Ureter (tissue), 1 donor: Measurements from ENCODE around the gene EFCC1. TPM values are rescaled to one million over a fixed set of nuclear protein-coding genes. Genes with fewer than 3 reads are reported as not detected.
A peak's percentile ranks its signal among the peaks of the same experiment; 100 is the strongest.

Source experiments
- DNase-seq: peaks from one replicate; pipeline ENCODE4 v3.0.0-alpha.2; 2020; ENCODE audit warnings: low spot score
- total RNA-seq: library from RNA; stranded (reverse); gene quantifications from one replicate; pipeline ENCODE4 v1.2.4, GENCODE V29; 2023
- donor health status: DM: yes; HTN: yes; CAD: no.

Gene EFCC1
- total RNA-seq, 1 donor from 2014 or later, result 2.1 TPM

GRCh38 chr3:129014793-129015345, 13.8 kb downstream of the EFCC1 start:
- DNase-seq, result no peak

DNA sequence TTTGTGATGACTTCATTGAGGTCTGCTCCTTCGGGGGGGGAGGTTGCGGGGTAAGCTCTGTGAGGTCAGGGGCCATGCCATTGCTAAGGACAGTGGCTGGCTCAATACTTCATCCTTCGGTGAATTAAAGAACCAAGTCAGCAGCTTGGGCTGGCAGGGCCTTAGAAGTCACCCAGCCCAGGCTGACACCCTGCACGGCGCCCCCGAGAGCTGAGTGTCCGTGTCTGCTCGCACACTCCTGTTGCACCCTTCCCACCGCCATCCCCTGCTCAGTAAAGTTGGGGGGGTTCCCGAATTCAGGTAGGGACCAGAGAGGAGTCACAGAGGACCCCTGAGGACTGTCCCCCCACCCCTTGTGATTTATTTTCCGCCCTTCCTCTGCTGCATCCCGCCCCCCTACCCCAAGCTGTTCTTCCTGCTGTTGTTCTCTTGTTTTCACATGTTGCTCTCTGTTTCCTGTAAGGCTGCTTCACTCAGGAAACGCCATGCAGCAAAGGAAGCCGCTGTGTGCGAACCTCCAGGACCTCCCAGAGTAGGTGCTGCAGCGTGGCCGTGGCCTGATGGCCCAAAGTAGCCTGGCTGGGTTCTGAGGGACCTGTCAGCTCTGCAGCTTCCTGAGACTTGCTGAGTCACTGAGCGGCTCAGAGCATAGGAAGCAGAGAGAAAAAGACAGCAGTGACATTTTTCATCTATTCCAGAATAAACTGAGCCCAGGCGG, 14.4 kb downstream of the EFCC1 start:
- no peak for DNase-seq

DNA sequence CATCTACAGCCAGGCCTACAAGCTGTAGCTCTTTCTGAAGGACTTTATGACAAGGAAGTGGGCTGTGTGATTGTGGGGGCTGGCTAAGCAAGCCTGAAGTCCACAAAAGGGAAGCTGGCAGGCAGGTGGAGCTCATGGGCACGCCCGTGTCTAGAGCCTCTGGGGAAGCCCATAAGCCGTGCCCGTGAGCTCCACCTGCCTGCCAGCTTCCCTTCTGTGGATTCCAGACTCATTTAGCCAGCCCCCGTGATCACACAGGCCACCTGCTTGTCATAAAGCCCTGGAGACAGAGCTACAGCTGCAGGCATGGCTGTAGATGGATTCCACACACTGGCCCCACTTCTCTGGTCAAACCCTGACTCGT, 15.2 kb downstream of the EFCC1 start:
- no peak for DNase-seq

- DNase-seq, result no peak
These were observed 15.8 kb downstream of the EFCC1 start for GRCh38 chr3:129016720-129017483.

GRCh38 chr3:129017484-129017899, 16.4 kb downstream of the EFCC1 start:
- DNase-seq, result no peak

DNA sequence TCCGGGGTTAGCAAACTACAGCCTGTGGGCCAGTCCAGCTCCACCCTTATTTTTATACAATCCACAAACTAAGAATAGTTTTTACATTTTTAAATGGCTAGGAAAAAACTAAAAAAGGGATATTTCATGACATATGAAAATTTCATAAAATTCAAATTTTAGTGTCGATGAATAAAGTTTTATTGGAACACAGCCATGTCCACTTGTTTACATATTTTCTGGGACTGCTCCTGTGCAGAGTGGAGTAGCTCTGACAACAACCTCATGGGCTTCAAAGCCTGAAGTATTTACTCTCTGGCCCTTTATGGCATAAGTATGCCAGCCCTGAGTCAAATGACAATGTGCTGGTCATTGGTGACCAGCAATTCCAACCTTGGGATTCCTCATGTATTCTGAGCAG, 17.2 kb downstream of the EFCC1 start:
- DNase-seq, result no peak

DNA sequence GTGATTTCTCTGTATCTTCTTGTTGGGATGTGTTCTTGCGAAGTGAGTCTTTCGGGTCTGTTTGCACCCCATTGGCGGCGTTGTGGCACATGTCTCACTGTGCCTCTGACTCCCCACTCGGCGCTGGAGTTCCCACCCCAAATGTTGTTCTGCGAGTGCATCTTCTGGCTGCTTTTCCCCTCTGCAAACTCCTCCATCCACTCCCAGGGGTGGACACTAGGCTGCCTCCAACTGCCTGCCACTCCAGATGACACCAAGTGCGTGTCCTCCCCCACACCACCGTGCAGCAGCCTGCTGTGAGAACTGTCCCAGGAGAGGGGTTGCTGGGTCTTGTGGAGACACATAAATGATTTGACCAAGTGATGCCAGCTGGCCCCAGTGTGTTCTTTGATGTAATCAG, 17.6 kb downstream of the EFCC1 start:
- no peak for DNase-seq

GRCh38 chr3:129019266-129019665, 18.2 kb downstream of the EFCC1 start:
- no peak for DNase-seq

DNA sequence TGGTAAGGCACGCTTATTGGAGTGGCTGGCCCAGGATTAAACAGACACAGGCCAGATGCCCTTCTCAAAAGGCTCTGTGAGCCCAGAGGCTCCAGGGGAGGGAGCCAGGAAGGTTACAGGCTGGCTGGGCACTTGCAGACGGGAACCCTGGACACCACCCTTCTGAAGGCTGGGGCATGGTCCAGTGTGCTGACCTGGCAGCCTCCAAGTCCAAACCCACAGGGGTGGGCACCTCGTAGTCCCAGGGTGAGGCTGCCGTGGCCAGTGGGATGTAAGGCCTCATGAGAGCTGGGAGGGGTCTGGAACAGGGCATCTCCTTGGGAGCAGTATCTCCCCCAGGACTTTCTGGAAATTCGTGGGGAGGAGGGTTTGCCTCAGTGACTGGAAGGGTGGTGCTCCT, 19.6 kb downstream of the EFCC1 start:
- DNase-seq, result no peak

GRCh38 chr3:129021140-129021551, 20.0 kb downstream of the EFCC1 start:
- no peak for DNase-seq

DNA sequence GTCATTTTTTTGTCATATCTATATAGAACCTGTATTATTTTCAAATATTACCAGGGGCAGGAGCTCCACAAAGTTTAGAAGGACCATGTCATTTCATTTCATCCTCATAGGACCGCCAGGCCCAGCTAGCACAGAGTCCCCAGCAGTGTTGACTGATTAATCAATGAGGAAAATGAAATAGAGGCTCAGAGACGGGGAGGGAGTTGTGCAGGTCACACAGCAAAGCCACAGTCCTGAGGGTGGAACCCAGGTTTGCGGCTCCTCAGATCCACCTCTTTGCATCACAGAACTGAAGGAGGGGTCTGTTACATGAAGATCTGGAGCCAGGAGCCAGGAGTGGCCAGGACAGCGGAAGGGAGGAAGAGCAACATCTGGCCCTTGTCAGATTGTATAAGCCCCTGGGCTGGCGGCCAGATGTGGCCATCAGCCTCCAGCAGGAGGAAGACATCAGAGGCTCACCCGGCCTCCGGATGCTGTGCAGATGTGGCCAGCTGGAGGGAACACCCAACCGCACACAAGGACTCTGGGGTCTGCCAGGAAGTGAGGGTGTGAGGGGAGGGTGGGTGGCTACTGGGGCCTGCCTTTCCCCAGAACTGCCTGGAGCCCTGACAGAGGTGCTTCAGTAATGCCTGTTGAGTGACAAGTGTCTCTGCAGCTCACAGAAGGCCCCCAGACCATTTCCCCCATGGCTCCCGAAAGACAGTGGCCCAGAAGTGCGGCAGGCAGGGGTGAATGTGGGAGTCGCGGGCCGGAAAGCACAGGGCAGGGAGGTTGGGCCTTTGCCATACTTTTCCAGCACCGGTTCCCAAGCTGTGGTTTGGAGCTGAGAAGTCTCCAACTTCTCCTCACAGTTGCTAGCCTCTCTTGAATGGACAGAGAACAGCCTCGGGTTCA, 21.3 kb downstream of the EFCC1 start:
- no peak for DNase-seq

GRCh38 chr3:129023008-129023358, 21.9 kb downstream of the EFCC1 start:
- no peak for DNase-seq

DNA sequence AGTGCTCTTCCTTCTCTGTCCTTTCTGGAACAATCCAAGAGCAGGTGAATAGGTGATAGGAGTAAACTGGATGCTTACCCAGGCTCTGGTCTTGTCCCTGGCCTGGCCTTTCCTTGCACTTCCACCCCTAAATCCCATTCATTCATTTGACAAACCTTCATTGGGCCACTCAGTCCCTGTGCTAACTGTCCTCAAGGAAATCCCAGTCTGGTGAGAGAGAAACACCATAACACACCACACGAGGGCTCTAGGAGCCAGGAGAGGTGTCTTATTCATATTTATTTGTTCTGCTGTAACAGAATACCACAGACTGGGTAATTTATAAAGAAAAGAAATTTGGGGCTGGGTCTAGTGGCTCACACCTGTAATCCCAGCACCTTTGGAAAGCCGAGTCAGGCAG, 22.8 kb downstream of the EFCC1 start:
- DNase-seq, result no peak

GRCh38 chr3:129025108-129025507, 24.0 kb downstream of the EFCC1 start:
- no peak for DNase-seq

- no peak for DNase-seq
These were observed 24.8 kb downstream of the EFCC1 start for GRCh38 chr3:129025691-129026435.

- peak; percentile 91 for DNase-seq
These were observed 25.8 kb downstream of the EFCC1 start for GRCh38 chr3:129026728-129027543.

DNA sequence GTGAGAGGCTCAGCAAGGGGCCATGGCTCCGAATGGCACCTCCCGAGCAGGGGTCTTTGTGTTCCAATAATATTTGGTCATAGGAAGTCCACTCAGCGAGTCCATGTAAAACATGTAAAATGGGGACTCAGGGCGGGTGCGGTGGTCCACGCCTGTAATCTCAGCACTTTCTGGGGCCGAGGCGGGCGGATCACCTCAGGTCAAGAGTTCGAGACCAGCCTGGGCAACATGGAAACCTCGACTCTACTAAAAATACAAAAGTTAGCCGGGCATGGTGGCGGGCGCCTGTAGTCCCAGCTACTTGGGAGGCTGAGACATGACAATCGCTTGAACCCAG, 26.4 kb downstream of the EFCC1 start:
- DNase-seq, result no peak

DNA sequence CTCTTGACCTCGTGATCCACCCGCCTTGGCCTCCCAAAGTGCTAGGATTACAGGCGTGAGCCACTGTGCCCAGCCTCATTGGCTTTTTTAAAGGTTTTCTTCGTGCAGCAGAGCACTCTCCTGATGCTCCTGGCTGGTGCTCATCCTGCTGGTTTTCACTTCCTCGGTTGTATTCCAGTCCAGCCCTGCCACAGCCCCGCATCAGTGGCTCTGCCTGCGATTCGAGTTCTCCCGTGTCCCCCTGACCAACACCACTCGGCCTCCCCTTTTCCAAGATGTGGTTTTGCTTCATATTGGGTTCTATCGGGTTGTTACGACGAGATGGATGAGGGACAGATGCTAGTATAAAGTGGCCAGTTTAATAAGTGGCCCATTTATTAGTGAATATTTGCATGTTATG, 27.8 kb downstream of the EFCC1 start:
- DNase-seq, result no peak

DNA sequence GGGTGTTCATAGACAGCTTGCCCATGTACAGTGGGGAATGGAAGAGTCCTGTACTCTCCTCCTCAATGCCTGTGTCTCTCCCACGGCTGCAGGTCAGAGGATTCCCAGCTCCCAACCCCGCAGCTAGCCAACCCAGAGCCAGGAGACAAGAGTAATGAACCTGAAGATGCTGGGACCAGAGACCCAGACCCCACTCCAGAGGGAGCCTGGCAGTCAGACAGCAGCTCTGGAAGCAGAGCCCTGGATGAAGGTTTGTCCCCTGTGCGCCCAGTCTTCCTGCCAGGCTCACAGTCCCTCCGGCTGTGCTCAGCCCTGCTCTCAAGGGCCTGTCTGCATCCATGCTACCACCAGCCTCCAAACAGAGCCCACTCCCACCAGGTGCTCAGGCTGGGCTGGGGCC, 29.5 kb downstream of the EFCC1 start:
- DNase-seq, result no peak

- no peak for DNase-seq
These were observed 30.5 kb downstream of the EFCC1 start for GRCh38 chr3:129031476-129032215.
